ENCODE data around the gene CYP27C1. TPM values are rescaled to one million over a fixed set of nuclear protein-coding genes. Genes with fewer than 3 reads are reported as not detected.

CYP27C1 gene
- total RNA-seq, 1 experiment from 2014 or later = not detected

DNA sequence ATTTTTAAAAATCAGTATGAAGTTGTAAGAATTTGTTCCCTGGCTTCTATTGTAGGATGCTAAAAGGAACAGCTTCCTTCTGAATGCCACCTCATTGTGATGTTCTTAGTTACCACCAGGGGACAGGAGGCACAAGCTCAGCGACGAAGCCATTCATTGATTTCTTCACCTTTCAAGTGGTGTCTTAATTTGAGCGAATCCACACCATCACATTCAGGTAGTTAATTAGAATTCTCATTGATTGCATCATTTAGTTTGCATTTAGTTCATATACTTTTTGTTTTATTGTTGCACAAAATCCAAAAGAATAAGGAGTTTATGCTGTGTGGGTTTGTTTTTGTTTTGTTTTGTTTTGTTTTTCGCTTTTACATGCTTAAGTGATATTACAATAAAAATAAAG, 23.1 kb downstream of the CYP27C1 start (continued):
- no peak for TF ChIP-seq SP1 (IDR thresholded peaks at IDR 0.05; ENCODE audit: low read depth)
- no peak for TF ChIP-seq EZH2 (IDR thresholded peaks at IDR 0.05)
- TF ChIP-seq SRF (IDR thresholded peaks at IDR 0.05; ENCODE audit: low read depth) = no peak

DNA sequence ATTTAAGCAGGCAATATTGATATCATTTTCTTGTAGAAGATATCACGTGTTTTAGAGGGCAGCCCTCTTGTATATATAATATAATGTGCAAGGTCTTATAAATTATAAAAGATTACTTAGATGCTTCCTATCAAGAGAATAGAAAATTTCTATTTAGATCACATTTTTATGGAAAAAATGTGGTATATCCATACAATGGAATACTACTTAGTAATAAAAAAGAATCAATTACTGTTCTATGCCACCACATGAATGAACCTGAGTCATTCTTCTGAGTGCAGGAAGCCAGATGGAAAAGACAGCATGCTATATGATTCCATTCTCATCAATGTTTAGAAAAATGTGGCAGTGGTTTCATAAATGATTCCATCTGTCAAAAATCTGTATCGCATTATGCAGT, 23.6 kb downstream of the CYP27C1 start:
- no peak for DNase-seq (ENCODE audit: low read depth, low spot score)
- POLR2A ChIA-PET = interaction anchor here (1.1 to 1.2 kb wide), 3 partner anchors 97 to 505 kb away, joined by 3 to 4 read pairs (median 4); partner anchors contain the start of genes ERCC3 and SFT2D3
- no peak overlapping the region for H3K27ac ChIP-seq (ENCODE audit: low read depth, low read length)
- H3K9me2 ChIP-seq (ENCODE audit: insufficient read depth) = no peaks in the 10 kb centered on the region
- no peaks in the 10 kb centered on the region for H3K27me3 ChIP-seq (ENCODE audit: insufficient read depth, low read length)
- no TSS peak for BruUV-seq (replicated peaks)
- H2AFZ ChIP-seq (ENCODE audit: low read depth, low read length, poor library complexity, severe bottlenecking) = peak overlapping the region; percentile 95
- no peaks in the 10 kb centered on the region for H3K9me3 ChIP-seq (ENCODE audit: control insufficient read depth in 1 of 2, insufficient read depth in 1 of 2, low read depth in 1 of 2, low read length in 2 of 2)
- CTCF ChIA-PET = interaction anchor here (1.0 to 1.7 kb wide), 32 partner anchors 8 to 504 kb away, joined by 3 to 48 read pairs (median 4); partner anchors contain the start of genes ERCC3 and IWS1
- no peak overlapping the region for H3K9ac ChIP-seq (ENCODE audit: low read length)
- peaks cover 0 to 11% of the 10 kb centered on the region in 2 experiments; a peak in 2 of 4 replicates for H3K4me1 ChIP-seq (ENCODE audit: control insufficient read depth in 1 of 2, insufficient read depth in 2 of 2, low read length in 2 of 2)
- no peak for TF ChIP-seq SRF (IDR thresholded peaks at IDR 0.05; ENCODE audit: low read depth)
- TF ChIP-seq ATF3 (IDR thresholded peaks at IDR 0.05) = no peak
- TF ChIP-seq EGR1 (IDR thresholded peaks at IDR 0.05; ENCODE audit: low read depth) = no peak
- no peak for TF ChIP-seq JUND (IDR thresholded peaks at IDR 0.05)
- TF ChIP-seq FOSL1 (IDR thresholded peaks at IDR 0.05; ENCODE audit: low read depth) = no peak
- no peak for TF ChIP-seq ZNF274 (IDR thresholded peaks at IDR 0.05; ENCODE audit: low read depth, low read length)
- TF ChIP-seq SIN3A (IDR thresholded peaks at IDR 0.05; ENCODE audit: low read depth) = no peak
- no peak for TF ChIP-seq RAD21 (IDR thresholded peaks at IDR 0.05; ENCODE audit: low read depth)
- H3K4me3 ChIP-seq (replicated peaks in 1 of 2; ENCODE audit: low read depth in 1 of 2, low read length in 2 of 2) = no peak overlapping the region
- H4K20me1 ChIP-seq (ENCODE audit: insufficient read depth) = no peaks in the 10 kb centered on the region
- peak overlapping the region; percentile 80 for H3K4me2 ChIP-seq (ENCODE audit: low read length)
- ATAC-seq = no peak
- RAD21 ChIA-PET (ENCODE audit: low non-redundant PET in 1 of 2, low total read pairs in 2 of 2, uncharacterized antibody in 2 of 2, unreplicated experiment in 2 of 2) = interaction anchor here (0.6 to 1.4 kb wide), 6 partner anchors 68 to 395 kb away, joined by 3 to 8 read pairs (median 4); partner anchors contain the start of gene ERCC3 (in 1 of the 2)
- H3K79me2 ChIP-seq (ENCODE audit: insufficient read depth, low read length) = no peaks in the 10 kb centered on the region
- intact Hi-C loops (cut with micrococcal nuclease) = loop anchor here (2.0 to 10.0 kb wide), 2 partner anchors 98 to 478 kb away; partner anchors contain the start of genes ERCC3 and LIMS2
- H3K36me3 ChIP-seq (ENCODE audit: control insufficient read depth in 1 of 2, insufficient read depth in 2 of 2, low read length in 2 of 2) = no peaks in the 10 kb centered on the region
